K562 (cell line): ENCODE data around the gene COL16A1. TPM values are rescaled to one million over a fixed set of nuclear protein-coding genes. Genes with fewer than 3 reads are reported as not detected.

Experiments used
- ATAC-seq: fragments of 200-7000 bp; cut with Tn5 transposase; 3 replicates; pipeline ENCODE4 v1.9.1; 2020; ENCODE audit warnings: moderate library complexity
- BruUV-seq: library from RNA; stranded (reverse); fragments of 400-500 nt; replicated peaks from 2 replicates; lab custom pipeline; 2021; lab: Mats Ljungman, UMichigan
- CTCF ChIA-PET: fragments of 300-600 bp; formaldehyde crosslinking; extraction: SDS; loops from one replicate; lab custom pipeline; 2021; ENCODE audit warnings: low intra/inter-chr PET ratio; lab: Yijun Ruan, JAX
- POLR2A ChIA-PET: fragments of 300-600, 350-650 bp; sonication (Branson Sonifier 250); formaldehyde crosslinking; extraction: SDS; loops from one replicate; lab custom pipeline; 2021; ENCODE audit warnings: antibody characterized with exemption, inconsistent platforms; lab: Yijun Ruan, JAX
- DNase-seq, 4 experiments: peaks; one replicate each; pipeline versions ENCODE4 v3.0.0 to v3.0.0-alpha.2; 2011 to 2018; ENCODE audit warnings: low spot score in 3 of 4, mixed read lengths in 3 of 4; ENCODE audit errors: extremely low read depth in 1 of 4
- FAIRE-seq: peaks from 2 replicates; lab custom pipeline; 2011; peaks lifted over from hg19 to GRCh38; lab: Jason Lieb, UNC
- H2AFZ ChIP-seq: 2 replicates; pipeline ENCODE4 v1.6.0; 2011; ENCODE audit warnings: low read depth, low read length, control low read depth, inconsistent platforms
- H3K27ac ChIP-seq: fragments of 200-600 bp; 3 replicates; pipeline ENCODE4 v1.8.0; 2011; ENCODE audit warnings: low read depth, mild to moderate bottlenecking, control low read depth, inconsistent platforms, low read length, moderate library complexity, mixed read lengths; ENCODE audit errors: extremely low read depth
- H3K27me3 ChIP-seq, 2 experiments: fragments of 300-600 bp in 1 of 2; 2 replicates in 1 of 2; 3 replicates in 1 of 2; pipeline versions ENCODE4 v1.6.0 to v1.8.0; 2011; ENCODE audit warnings: inconsistent platforms in 2 of 2, low read length in 2 of 2, mild to moderate bottlenecking in 1 of 2, mixed read lengths in 1 of 2, moderate library complexity in 1 of 2; ENCODE audit not compliant: control insufficient read depth in 2 of 2, insufficient read depth in 2 of 2
- H3K36me3 ChIP-seq: fragments of 300-600 bp; 3 replicates; pipeline ENCODE4 v1.8.0; 2011; ENCODE audit warnings: mild to moderate bottlenecking, low read length, inconsistent platforms; ENCODE audit not compliant: control insufficient read depth, insufficient read depth
- H3K4me1 ChIP-seq, 2 experiments: fragments of 200-600 bp in 1 of 2; replicated peaks in 1 of 2; 2 replicates in 1 of 2; 3 replicates in 1 of 2; pipeline versions ENCODE4 v1.5.1 to v1.8.0; 2011; ENCODE audit warnings: inconsistent platforms in 2 of 2, low read length in 2 of 2, mild to moderate bottlenecking in 1 of 2, mixed read lengths in 1 of 2, moderate library complexity in 1 of 2; ENCODE audit not compliant: control insufficient read depth in 2 of 2, insufficient read depth in 2 of 2
- H3K4me2 ChIP-seq: 2 replicates; pipeline ENCODE4 v1.6.1; 2011; ENCODE audit warnings: low read length, control low read depth, inconsistent platforms, mixed read lengths; ENCODE audit not compliant: insufficient read depth
- H3K4me3 ChIP-seq: fragments of 200-600 bp; sonication (generic), shearing (Covaris generic); 2 replicates; pipeline ENCODE4 v1.5.1; 2016; ENCODE audit warnings: control low read depth, inconsistent platforms
- H3K79me2 ChIP-seq: fragments of 200-600 bp; 3 replicates; pipeline ENCODE4 v1.8.0; 2011; ENCODE audit warnings: low read length, inconsistent platforms; ENCODE audit not compliant: control insufficient read depth, insufficient read depth
- H3K9ac ChIP-seq, 2 experiments: 2 replicates each; pipeline versions ENCODE4 v1.6.0 to v1.6.1; 2011; ENCODE audit warnings: low read depth in 2 of 2, low read length in 2 of 2, control low read depth in 1 of 2, inconsistent platforms in 1 of 2, mild to moderate bottlenecking in 1 of 2, mixed read lengths in 1 of 2; ENCODE audit not compliant: insufficient read depth in 1 of 2
- H3K9me1 ChIP-seq: one replicate; pipeline ENCODE4 v1.6.0; 2011; ENCODE audit warnings: inconsistent platforms, mild to moderate bottlenecking, low read length, moderate library complexity; ENCODE audit not compliant: control insufficient read depth, insufficient read depth
- H3K9me3 ChIP-seq: replicated peaks from 2 replicates; pipeline ENCODE4 v1.5.1; 2011; ENCODE audit warnings: low read depth, low read length, inconsistent platforms; ENCODE audit not compliant: control insufficient read depth, insufficient read depth
- H4K20me1 ChIP-seq: replicated peaks from 2 replicates; pipeline ENCODE4 v1.6.1; 2011; ENCODE audit warnings: low read length, inconsistent platforms, mixed read lengths; ENCODE audit not compliant: control insufficient read depth, insufficient read depth
- BMI1 ChIP-seq: fragments of 150-350 bp; IDR thresholded peaks from 2 replicates; pipeline ENCODE4 v1.6.1; 2014; ENCODE audit warnings: low read length
- GATAD2B ChIP-seq: fragments of 450-650 bp; IDR thresholded peaks from 2 replicates; pipeline ENCODE4 v1.6.1; 2017; ENCODE audit warnings: mild to moderate bottlenecking, borderline replicate concordance
- POLR2B ChIP-seq: fragments of 450-650 bp; IDR thresholded peaks from 2 replicates; pipeline ENCODE4 v1.6.1; 2018; ENCODE audit warnings: low read depth; ENCODE audit not compliant: partially characterized antibody
- ZNF140 ChIP-seq: fragments of 250-450 bp; sonication (Bioruptor Pico); IDR thresholded peaks from 2 replicates; pipeline ENCODE4 v1.8.0; 2021; ENCODE audit warnings: moderate library complexity, mild to moderate bottlenecking, inconsistent platforms
- whole genome bisulfite sequencing: fragments of 100-300 bp; shearing (Covaris generic); methylation state at CpG from one replicate; pipeline ENCODE4 v1.1.6; 2016; ENCODE audit warnings: low coverage, mixed read lengths; ENCODE audit not compliant: insufficient coverage; ENCODE audit errors: missing lambda C conversion rate; 5-methylcytosine and 5-hydroxymethylcytosine counted together
- in situ Hi-C: fragments of 300-500 bp; cut with MboI; formaldehyde crosslinking; loops from 4 replicates; pipeline ENCODE4 v1.15.0; 2018; ENCODE audit warnings: inconsistent platforms, mixed read lengths
- intact Hi-C: fragments of 100-400 bp; cut with micrococcal nuclease; formaldehyde crosslinking; loops from 2 replicates; pipeline ENCODE4 v1.14.2; 2022
- polyA plus RNA-seq, 8 experiments: library from polyadenylated mRNA; depleted of rRNA in 4 of 8; stranded (reverse) in 5 of 8; unstranded in 3 of 8; fragments of >200 nt; fragmentation: Nextera tagmentation in 2 of 8; fragmentation: Illumina TruSeq in 1 of 8; extraction: Ambion mirVana in 2 of 8; extraction: Trizol in 1 of 8; gene quantifications; 2 replicates each; pipeline versions ENCODE4 v1.2.1 to v1.2.3, GENCODE V29; 2011 to 2014; ENCODE audit warnings: inconsistent platforms in 1 of 8, missing spikeins in 1 of 8
- total RNA-seq, 7 experiments: library from RNA; depleted of rRNA in 6 of 7; stranded (reverse); fragments of >200 nt in 6 of 7; fragmentation: Illumina TruSeq in 2 of 7; extraction: Trizol in 2 of 7; gene quantifications; 2 replicates each; pipeline versions ENCODE4 v1.2.1 to v1.2.3, GENCODE V29; 2011 to 2021; ENCODE audit warnings: low replicate concordance in 1 of 7
- TF ChIP-seq, protein P1 (sequence below): fragments of 250-450 bp; sonication (Bioruptor Pico); IDR thresholded peaks from 2 replicates; pipeline ENCODE4 v1.8.0; 2021; ENCODE audit warnings: borderline replicate concordance, mild to moderate bottlenecking, moderate library complexity; ENCODE audit not compliant: poor library complexity, severe bottlenecking
- TF ChIP-seq, protein P2 (sequence below): IDR thresholded peaks from 2 replicates; pipeline ENCODE4 v1.6.1; 2016; ENCODE audit warnings: missing genetic modification characterization, missing compliant biosample characterization

Gene COL16A1
- total and polyA plus RNA-seq, 9 of the 15 experiments (the other 6 are each of a cell fraction or from before 2014, with no cell fraction given): 0.11 to 0.60 (median 0.11) TPM; not detected in 6

DNA sequence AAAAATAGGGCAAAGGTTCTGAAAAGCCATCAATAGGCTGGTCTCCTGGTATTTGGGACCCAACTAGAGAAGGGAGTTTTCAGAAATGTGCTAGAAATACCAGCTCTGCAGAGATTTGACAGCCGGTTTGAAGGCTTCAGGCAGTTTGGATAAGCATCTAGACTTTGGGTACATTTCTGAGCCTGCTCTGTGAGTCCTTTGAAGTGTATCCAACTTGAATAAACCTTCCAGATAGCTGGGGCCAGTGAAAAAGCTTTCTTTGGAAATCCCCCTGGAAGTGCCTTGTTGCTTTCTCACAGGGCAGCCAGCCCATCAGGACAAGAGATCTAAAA is 52.8 kb downstream of the COL16A1 start:
- no peak overlapping the region for H3K27ac ChIP-seq
- CTCF ChIA-PET: interaction anchor here (0.7 kb wide), 2 partner anchors 94 to 368 kb away, joined by 3 read pairs; no protein-coding TSS in a partner anchor
- no peak for FAIRE-seq
- no peaks in the 10 kb centered on the region for H3K36me3 ChIP-seq
- no peaks in the 10 kb centered on the region for H3K9me1 ChIP-seq
- no peaks in the 10 kb centered on the region for H3K4me1 ChIP-seq
- TF ChIP-seq BMI1 (no peak), GATAD2B (no peak), POLR2B (no peak), ZNF140 (CRISPR knock-in tag) (no peak)
- TF ChIP-seq, protein P1, sequence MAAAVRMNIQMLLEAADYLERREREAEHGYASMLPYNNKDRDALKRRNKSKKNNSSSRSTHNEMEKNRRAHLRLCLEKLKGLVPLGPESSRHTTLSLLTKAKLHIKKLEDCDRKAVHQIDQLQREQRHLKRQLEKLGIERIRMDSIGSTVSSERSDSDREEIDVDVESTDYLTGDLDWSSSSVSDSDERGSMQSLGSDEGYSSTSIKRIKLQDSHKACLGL (CRISPR knock-in tag): no peak
- TF ChIP-seq, protein P2, sequence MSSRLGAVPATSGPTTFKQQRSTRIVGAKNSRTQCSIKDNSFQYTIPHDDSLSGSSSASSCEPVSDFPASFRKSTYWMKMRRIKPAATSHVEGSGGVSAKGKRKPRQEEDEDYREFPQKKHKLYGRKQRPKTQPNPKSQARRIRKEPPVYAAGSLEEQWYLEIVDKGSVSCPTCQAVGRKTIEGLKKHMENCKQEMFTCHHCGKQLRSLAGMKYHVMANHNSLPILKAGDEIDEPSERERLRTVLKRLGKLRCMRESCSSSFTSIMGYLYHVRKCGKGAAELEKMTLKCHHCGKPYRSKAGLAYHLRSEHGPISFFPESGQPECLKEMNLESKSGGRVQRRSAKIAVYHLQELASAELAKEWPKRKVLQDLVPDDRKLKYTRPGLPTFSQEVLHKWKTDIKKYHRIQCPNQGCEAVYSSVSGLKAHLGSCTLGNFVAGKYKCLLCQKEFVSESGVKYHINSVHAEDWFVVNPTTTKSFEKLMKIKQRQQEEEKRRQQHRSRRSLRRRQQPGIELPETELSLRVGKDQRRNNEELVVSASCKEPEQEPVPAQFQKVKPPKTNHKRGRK (tag): no peak
- TF ChIP-seq, all 486 proteins: peak for 0
- in situ Hi-C loops (no loop called here), intact Hi-C loops (no loop called here)
- 0% methylated on average over 1 of the region's 1 CpG for WGBS
- H3K4me2 ChIP-seq: no peak overlapping the region
- no peak overlapping the region for H3K9ac ChIP-seq
- no peaks in the 10 kb centered on the region; the same call in 1 of the 2 replicates for H4K20me1 ChIP-seq
- H2AFZ ChIP-seq: no peak overlapping the region
- H3K27me3 ChIP-seq: peaks cover 15 to 42% of the 10 kb centered on the region in 2 experiments; a peak in 4 of 5 replicates
- POLR2A ChIA-PET: interaction anchor here (0.9 to 1.9 kb wide), 8 partner anchors 9 to 493 kb away, joined by 3 to 7 read pairs (median 3); no protein-coding TSS in a partner anchor
- DNase-seq: no peak
- no peak for ATAC-seq
- H3K9me3 ChIP-seq: no peaks in the 10 kb centered on the region
- H3K79me2 ChIP-seq: no peaks in the 10 kb centered on the region
- BruUV-seq: no TSS peak
- H3K4me3 ChIP-seq: no peak overlapping the region
